ENCODE measurements around the gene HPCAL1.

- TF ChIP-seq, protein P1, sequence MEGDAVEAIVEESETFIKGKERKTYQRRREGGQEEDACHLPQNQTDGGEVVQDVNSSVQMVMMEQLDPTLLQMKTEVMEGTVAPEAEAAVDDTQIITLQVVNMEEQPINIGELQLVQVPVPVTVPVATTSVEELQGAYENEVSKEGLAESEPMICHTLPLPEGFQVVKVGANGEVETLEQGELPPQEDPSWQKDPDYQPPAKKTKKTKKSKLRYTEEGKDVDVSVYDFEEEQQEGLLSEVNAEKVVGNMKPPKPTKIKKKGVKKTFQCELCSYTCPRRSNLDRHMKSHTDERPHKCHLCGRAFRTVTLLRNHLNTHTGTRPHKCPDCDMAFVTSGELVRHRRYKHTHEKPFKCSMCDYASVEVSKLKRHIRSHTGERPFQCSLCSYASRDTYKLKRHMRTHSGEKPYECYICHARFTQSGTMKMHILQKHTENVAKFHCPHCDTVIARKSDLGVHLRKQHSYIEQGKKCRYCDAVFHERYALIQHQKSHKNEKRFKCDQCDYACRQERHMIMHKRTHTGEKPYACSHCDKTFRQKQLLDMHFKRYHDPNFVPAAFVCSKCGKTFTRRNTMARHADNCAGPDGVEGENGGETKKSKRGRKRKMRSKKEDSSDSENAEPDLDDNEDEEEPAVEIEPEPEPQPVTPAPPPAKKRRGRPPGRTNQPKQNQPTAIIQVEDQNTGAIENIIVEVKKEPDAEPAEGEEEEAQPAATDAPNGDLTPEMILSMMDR (conservative IDR thresholded peaks at IDR 0.05; ENCODE audit: low read depth, low read length): no peak
- TF ChIP-seq EZH2 (IDR thresholded peaks at IDR 0.05; ENCODE audit: low read length, unreplicated experiment) (no peak), EZH2phosphoT487 (IDR thresholded peaks at IDR 0.05; ENCODE audit: borderline replicate concordance, low read length) (no peak)
Observed at GRCh38 chr2:10407432-10407831, 104.7 kb downstream of the HPCAL1 start.
